H4 (cell line): ENCODE measurements around the gene PROM2. TPM values are rescaled to one million over a fixed set of nuclear protein-coding genes. Genes with fewer than 3 reads are reported as not detected.

Experiments used
- DNase-seq: peaks from one replicate; pipeline ENCODE4 v3.0.0-alpha.2; 2015; ENCODE audit warnings: low spot score
- total RNA-seq: library from RNA; depleted of rRNA; stranded (reverse); fragments of >200 nt; shearing (Covaris generic); gene quantifications from 2 replicates; pipeline ENCODE4 v1.2.3, GENCODE V29; 2014

PROM2 gene
- total RNA-seq, 1 experiment from 2014 or later = 0.10 TPM

DNA sequence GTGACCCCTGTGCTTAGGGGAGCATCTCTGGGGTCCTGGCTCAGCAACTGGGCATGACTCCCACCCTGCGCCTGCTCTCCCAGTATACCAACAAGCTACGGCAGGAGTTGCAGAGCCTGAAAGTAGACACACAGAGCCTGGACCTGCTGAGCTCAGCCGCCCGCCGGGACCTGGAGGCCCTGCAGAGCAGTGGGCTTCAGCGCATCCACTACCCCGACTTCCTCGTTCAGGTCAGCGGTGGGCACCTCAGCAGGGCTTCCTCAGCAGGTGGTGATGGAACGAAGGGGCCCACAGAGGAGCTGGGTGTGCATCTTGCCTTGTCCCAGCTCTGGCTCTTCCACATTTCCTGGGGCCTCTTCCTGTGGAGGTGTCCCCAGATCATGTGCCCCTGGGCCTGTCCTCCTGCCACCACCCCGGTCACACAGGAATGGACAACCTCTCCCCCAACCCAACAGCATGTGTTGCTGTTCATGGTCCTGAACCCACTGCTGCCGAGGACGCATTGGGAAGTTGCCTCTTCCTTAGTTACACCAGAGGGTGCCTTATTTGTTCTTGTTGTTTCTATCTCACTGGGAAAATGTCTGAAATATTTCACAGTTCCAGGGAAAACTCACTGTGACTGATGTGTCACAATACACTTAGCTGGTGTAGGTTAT is 10.8 kb downstream of the PROM2 start:
- DNase-seq = no peak

DNA sequence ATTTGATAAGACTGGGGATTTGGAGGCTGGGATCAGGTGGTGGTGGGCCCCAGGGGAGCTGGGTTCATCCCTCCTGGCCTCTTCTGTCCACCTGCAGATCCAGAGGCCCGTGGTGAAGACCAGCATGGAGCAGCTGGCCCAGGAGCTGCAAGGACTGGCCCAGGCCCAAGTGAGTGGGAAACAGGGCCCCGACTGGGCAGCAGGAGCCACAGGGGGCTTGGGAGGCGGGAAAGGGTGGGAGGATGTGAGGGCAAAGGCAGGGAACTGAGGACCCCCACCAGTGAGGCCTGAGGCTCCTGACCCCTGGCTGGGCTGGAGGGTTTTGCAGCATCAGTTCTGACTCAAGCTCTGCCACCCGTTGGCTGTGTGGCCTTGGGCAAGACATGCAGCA is 11.3 kb downstream of the PROM2 start:
- DNase-seq = no peak

GRCh38 chr2:95287336-95287735 is 13.1 kb downstream of the PROM2 start:
- no peak for DNase-seq

GRCh38 chr2:95287806-95288205 is 13.6 kb downstream of the PROM2 start:
- DNase-seq = no peak

DNA sequence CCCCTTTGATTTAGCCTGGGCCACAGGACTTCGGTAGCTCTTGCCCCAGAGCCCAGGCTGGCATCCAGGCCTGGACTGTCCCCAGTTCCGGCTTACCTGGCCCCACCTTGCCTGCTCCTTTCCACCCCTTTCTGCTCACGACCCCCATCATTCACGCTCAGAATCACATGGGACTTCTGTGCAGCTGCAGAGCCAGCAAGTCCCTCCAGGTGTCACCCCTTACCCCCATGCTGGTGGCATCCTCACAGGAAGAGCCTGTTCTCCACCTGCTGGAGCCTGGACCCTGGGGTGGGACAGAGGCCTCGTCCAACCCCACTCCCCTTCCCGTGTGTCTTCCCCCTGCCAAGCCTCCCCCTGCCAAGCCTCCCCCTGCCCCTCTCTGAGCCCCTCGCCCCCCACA is 15.0 kb downstream of the PROM2 start:
- DNase-seq = no peak

DNA sequence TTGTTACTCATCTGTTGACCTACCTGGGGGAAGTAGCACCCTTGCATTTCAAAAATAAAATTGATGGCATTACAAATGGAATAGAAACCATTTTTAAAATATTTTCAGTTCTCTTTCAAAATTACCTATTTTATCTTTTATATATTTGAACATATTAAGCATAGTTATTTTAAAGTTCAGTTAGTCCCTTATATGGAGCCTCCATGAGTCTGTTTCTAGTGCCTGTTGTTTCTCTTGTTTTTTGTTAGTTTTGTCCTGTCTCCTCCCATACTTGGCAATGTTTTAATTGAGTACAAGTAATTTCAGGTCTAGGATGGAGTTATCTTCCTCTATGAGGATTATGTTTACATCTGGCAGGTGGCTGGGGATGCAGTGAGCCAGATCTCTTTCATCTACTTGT is 17.0 kb downstream of the PROM2 start:
- DNase-seq = no peak

- peak; percentile 14 for DNase-seq
Measured at GRCh38 chr2:95292623-95293260, 18.5 kb downstream of the PROM2 start.

DNA sequence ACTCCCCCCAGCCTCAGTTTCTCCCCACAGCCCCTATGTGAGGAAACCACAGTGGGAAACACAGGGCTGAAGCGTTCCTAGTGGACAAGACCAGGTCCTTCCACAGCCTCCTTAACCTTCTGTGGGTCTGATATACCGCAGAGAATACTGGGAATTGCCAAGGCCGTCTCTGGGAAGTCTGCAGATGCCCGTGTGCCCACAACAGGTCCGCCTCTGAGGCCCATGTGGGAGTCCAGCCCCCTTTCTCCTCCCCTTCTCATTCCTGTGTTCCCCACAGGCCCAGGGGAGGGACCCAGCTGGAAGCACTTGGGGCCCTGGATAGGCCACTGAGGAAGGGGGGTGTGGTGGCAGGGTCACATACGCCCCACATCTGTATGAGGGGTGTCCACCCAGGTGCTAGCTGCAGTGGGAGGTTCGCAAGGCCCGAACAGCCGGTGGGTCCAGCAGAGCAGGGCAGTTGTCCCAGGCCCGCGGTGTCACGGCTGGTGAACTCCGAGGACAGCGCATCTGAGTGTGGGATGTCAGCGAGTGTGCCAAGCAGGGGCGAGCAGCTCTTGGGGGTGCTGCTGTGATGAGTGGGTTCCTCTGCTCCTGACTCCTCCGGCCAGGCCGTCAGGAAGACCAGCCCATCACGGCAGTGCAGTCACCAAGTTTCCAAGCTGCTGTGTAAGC is 20.5 kb downstream of the PROM2 start:
- no peak for DNase-seq

DNA sequence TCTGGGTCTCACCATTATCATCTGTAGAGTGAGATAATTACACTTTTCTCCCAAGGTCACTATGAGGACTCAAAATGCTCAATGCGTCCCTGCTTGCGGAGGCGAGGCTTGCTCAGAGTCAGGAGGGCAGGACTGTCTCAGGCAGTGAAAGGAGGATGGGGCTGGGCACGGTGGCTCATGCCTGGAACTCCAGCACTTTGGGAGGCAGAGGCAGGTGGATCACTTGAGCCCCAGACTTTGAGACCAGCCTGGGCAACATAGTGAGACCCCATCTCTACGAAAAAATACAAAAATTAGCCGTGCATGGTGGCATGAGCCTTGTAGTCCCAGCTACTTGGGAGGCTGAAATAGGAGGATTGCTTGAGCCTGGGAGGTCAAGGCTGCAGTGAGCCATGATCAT is 21.1 kb downstream of the PROM2 start:
- DNase-seq = no peak

- DNase-seq = no peak
Measured at GRCh38 chr2:95296011-95296410, 21.8 kb downstream of the PROM2 start.

DNA sequence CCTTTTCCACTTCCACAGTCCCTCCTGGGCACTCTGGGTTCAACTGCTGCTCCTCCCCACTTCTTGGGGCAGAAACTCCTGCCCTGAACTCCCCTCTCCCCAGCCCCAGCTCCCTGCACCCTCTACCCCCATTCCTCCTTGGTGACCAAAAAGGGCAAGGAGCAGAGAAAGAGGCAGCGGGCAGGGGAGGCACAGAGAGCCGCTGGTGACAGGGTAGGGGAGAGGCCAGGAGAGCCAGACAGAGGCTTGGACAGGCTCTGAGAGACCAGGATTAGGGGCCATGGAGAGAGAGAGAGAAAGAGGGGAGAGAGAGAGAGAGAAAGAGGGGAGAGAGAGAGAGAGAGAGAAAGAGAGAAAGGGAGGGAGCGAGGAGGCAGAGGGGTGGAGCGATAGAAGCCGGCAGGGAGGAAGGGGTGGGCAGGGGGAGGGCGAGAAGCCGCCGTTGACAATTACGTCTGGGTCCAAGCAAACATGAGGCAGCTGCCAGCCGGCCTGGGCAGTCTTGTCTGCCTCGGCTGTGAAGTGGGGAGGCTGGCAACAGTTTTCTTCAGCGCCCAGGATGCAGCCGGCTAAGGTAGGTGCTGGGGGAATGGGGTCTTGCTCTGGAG is 22.7 kb downstream of the PROM2 start, which contains the start of gene KCNIP3:
Gene KCNIP3 (plus strand): TSS at position 468 of the 608 bp plus-strand sequence. CDS start 92 bp downstream, at position 560.
- no peak for DNase-seq

GRCh38 chr2:95297639-95298395 is 23.6 kb downstream of the PROM2 start:
- DNase-seq = no peak

DNA sequence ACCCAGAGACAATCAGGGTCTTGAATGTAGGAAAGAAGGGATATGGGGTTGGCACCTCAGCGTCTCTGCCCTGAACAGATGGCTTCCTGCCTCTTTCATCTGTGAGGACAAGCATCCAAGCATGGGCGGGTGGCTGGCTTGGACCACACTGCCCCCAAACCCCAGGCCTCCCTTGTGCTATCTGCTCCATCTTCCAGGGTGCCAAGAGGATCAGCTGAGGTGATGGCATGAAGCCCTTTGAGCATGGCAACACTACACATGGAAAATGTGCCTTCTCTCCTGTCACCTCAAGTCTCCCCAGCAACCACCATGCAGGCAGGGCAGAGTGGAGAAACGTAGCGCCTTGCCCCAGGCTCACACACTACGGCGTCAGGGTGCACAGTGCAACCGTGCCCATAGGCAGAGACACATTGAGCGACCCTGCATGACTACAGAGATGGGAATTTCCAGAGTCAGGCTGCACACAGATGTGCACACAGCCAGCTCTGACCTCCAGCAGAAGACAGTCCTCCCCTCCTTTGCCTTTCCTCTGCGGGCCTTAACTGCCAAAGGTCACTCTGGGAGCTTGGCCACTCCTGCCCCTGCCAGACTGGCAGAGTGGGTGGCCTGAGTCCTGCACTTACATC is 24.4 kb downstream of the PROM2 start:
- no peak for DNase-seq

DNA sequence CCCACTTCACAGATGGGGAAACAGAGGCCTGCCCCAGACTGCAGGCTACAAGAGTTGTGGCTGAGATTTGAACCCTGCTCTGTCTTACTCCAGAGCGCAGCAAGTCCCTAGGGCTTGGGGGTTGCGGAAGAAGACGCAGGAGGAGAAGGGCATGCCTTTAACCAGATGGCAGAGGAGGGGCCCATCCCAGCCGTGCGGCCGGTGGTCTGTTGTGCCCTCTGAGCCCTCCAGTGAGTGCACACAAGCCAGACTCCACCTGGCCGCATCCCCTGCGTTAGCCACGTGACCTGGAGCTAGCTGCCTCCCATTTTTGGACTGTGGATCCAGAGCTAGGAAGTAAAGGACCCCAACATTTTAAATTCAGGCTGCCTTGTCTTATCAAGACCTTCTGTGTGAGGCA is 25.7 kb downstream of the PROM2 start:
- no peak for DNase-seq

- DNase-seq = no peak
Measured at GRCh38 chr2:95300450-95300849, 26.2 kb downstream of the PROM2 start.

DNA sequence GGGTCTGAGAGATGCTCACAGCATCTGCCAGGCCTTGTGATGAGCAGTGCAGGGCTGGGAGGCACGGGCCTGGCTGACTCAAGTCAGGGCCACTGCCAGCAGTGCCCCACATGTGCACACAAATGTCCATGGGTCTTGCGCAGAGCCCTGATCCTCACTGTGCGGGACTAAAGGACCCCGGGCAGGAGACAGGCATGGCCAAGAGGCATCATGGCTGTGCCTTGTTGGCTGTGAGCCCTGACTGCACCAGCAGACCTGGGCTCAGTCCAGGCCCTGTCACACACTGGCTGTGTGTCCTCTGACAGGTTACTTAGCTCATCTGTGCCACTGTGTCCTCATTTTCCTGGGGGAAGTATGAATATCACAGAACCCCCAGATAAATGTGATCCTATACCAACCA is 26.9 kb downstream of the PROM2 start:
- DNase-seq = no peak

DNA sequence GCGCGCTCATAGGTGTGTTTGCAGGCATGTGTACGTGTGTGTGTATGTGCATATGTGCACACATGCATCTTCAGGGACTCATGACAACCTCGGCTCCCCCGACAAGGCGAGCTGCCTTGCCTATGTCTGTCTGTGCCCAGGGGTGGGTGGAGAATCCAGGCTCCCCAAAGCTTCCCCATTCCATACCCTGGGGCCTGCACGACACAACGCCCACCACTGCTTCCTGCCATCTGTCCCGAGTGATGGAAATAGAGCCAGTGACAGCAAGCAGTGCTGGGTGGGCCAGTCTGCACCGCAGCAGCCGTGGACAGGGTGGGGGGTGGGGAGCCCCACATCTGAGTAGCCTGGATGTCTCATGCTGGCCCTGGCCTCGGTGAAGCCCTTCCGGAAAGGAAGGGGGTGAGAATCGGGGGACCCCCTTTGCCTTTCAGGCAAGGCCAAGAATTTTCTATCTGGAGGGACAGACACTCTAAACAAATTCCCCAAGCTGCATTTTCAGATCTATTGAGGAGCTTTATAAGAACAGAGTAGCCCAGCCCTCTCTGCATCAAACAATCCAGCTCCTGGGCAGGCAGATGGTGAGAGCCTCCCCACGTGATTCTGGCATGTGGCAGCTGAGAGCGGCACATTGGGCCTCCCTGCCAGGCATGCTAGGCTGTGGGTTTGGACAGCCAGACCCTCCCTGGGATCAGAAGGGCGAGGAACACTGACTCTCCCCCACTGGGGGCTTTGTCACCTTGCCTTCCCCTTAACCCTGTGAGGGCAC is 27.8 kb downstream of the PROM2 start:
- no peak for DNase-seq

DNA sequence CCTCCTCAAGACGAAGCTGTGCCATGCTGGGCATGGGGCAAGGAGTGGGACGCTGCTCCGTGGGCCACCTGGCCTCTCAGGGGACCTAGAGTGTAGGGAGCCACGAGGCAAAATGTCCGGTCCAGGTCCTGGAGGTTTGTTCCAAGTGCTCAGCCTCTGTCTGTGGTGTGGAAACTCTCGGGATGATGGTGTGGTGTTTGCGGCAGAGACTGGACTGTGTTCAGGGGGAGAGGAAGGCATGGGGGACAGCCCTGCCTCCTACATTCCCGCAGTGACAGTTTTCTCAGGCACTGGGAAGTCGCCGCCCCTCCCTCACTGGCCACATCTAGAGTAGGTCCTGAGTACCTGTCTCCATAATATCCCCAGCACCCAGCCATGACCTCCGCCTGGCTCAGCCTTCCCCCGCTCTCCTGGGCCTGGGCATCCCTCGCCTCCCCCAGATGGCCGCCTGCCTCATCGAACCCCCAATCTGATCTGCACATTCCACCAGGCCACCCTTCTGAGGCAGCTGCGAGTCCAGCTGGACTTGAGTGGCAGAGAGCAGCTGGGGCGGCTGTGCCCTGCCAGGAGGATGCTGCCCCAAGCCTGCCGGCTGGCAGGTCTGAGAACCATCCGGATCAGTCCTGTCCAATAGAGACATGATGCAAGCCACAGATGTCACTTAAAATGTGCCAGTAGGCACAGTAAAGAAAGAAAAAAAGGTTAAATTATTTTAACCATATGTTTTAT is 29.1 kb downstream of the PROM2 start:
- DNase-seq = no peak

GRCh38 chr2:95305380-95306061 is 31.3 kb downstream of the PROM2 start:
- DNase-seq = peak; percentile 50
